HG03354 (cell line): ENCODE data around the gene MYO19.
"Not testable (repeated sequence)": the region's sequence is repeated elsewhere in the genome, so short reads cannot be mapped to it uniquely, and the experiment has no call there.

Experiments used
- ATAC-seq: cut with Tn5 transposase; IDR thresholded peaks from one replicate; pipeline ENCODE4 v1.9.1; 2021; ENCODE audit warnings: mild to moderate bottlenecking; ENCODE audit not compliant: unreplicated experiment, poor library complexity, severe bottlenecking

MYO19 gene

DNA sequence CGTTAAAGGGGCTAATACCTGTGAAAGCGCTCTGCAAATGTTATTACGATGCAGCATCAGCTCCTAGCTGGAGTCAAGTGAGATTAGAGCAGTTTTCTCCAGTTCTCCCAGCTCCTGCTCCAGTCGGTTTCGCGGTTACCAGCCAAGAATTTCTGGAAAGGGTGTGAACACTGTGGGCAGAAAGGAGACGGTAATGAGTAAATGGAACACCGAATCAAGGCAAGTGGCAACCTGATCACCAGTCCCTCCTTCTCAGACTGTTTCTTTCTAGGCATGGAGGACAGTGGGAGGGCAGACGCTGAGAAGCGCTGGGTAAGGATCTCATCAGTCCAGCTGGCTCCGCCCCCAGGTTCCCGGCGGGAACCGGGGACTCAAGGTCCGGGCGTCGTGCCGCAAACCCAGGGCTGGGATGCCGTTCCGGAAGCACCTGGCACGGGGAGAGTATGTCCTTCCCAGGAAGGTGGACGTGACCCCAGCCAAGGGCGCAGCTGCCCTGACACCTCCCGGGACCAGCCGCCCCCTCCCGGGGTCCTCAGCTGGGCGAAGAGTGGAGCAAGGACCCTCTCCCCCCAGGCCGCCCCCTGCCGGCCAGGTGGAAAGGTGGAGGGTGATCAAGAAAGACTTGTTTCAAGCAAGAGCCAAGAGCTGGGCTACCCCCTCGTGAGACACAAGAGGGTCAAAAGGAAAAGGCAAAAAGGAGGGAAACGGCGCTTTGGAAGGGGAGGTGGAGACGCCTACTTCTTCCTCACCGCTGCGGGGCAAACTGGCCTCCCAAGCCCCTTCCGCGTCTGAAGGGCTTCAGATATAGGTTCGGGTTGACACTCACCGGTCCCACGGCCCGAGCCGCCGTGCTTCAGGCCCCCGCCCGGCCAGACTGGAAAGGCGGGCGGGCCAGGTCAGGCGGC is 481 bp downstream of the MYO19 start:
- ATAC-seq: peak; percentile 38

DNA sequence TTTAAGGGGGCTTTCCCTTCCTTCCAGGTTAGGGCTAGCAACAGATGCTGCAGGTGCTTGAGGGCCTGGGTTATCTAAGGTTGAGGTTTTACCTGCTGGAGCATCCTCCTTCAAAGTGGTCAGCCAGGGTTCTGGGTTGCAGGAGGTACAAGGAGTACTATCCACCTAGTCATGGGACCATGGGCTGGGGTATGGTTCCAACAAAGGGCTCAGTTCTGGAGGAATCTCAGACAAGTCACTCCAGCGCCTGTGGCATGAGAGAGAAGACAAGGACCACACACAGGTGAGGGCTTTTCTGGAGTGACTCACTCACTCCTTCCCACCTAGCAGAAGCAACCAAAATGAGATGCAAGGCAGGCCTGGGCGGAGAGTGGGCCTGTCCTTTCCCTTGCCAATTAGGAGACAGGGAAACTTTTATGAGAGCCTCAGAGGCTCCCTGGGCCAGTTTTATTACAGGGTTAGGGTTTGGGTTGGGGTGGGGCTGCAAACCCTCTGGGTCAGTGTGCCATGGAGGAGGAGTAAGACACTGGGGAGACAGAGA is 2.2 kb downstream of the MYO19 start:
- ATAC-seq: no peak

DNA sequence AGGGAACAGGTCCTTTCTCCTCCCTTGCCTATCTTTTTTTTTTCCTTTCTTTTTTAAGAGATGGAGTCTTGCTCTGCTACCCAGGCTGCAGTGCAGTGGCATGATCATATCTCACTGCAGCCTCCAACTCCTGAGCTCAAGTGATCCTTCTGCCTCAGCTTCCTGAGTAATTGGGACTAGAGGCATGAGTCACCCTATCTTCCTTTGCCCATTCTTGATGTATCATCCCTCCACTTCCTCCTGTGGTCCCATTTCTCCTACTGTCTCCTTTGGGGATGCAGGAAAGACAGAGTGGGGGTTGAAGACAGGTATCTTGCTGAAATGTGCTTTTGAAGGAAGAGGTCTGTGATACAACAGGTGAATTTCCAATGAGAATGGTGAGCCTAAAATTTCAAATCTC is 5.5 kb downstream of the MYO19 start:
- ATAC-seq: no peak

DNA sequence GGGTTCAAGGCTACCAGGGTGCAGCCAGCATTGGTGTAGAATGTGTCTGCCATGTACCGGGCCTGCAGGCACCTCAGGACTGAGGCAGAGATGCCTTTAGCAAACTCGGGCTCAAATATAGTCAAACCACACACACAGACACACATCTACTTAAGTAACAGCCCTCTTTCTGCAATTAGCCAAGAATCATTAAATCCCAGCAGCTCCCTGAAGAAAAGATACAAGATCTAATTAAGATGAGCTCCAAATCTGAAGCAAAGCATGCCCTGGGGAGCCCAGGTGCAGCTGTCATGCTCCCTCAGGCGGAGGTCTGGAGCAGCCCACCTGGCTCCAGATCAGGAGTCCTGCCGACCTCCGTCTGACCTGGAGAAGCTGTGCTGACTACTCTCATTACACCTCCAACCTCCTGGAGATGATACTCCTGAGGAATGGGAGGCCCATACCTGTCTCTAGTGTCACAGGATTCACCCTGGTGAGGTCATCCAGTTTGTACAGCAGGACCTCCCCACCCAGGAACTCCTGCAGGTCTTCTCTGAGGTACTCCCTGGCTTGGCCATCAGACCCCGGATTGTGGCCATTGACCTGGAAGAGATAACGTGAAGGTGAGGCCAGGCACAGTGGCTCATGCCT is 6.9 kb downstream of the MYO19 start:
- no peak for ATAC-seq

DNA sequence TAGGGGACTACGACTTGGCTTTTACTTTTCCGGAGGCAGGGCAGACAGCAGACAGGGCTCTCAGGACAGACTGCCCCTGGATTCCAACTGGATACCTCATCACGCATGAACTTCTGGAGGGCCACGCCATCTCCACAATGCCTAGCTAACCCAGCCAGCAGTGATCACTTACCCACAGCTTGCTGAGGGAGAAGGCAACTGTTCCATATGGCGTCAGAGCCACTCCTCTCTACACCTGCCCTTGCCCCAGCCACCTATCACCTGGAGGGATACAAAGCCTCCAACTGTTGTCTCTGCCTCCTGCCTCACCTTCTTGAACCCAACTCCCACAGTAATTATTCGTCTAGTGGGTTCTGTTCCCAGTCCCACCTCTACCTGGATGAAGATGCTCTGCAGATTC is 8.8 kb downstream of the MYO19 start:
- ATAC-seq: no peak

DNA sequence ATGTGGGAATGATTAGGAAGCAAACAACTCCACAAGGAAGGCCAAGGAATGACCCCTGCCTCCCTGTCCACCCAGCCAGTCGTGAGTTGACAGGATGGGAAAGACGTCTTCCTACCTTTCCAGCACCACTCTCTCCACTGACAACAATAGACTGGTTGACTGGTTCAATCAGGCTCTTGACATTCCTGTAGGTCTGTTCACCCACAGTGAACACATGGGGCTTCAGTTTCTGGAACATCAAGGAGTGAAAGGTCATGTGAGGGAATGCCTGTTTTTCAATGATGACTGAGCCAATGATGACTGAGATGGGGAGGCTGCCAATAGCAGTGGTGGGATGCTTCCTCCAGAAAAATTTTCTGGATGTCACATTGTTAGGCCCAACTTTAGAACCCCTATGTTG is 9.6 kb downstream of the MYO19 start:
- ATAC-seq: no peak

DNA sequence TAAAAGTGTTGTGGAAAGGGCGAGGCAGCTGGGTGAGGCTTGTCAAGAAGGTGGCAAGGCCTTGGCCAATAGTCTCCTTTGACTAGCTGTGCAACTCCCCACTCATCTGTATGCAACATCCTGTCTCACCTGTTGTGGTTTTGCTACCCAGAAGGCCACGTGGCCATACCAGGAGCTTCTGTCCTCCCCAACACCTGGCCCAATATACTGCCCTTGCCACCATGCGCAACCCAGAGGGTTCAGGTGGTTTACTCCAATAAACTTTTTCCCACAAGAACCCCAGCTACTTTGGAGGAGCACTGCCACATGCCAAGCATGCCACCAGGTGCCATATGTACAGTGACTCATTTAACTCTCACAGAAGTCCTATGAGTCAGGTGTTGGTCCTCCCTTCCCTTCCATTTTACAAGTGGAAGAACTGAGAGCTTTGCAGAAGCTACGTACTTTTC is 10.2 kb downstream of the MYO19 start:
- no peak for ATAC-seq

DNA sequence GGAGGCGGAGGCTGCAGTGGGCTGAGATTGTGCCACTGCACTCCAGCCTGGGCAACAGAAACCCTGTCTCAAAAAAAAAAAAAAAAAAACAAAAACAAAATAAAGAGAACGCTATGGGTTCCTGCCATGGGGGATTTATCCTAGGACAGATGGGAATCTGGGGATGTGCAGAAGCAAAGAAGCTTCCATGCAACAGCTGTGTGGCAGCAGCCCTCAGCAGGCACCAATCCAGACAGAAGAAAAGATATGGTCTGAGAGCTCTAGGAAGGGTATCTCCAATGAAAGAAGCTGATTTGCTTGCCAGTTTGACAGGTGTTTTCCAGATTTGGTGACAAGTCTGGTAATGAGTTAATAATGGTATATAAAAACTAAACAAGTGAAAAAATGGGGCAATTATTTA is 11.6 kb downstream of the MYO19 start:
- ATAC-seq: no peak

DNA sequence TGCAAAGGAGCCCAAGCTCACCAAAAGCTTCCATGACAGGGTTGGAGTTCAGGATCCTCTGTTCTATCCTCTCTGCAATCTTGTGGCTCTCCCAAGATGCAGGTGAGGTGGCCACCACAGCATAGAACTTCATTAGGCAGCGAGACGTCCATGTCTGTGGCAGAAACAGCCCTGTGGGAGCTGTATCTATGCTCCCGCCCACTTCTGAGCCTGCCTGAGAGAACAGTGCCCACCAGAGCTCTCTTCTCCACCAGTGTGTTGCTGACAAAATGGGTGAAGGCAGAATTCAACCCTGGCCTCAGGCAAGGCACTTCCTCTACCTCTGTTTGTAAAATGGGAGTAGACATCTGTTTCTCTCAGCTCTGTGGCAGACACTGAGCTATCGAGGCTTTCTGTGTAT is 18.8 kb downstream of the MYO19 start:
- no peak for ATAC-seq

DNA sequence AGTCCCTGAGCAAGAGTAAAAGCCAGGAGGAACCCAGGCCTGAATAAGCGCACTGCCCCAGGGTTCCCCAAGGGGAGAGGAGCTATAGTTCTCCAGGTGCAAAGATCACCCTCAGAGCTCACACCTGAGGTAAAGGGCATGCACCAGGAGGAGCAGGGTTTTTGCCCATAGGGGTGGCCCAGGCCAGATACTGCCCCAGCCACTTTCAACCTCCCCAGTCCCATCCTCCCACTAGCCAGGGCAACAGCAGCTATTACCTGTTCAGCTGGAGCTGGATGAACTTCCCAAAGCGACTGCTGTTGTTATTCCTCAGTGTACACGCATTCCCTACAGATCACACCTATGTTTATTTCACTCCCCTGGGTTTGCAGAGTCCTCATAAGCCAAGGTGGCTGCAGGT is 19.8 kb downstream of the MYO19 start:
- no peak for ATAC-seq

DNA sequence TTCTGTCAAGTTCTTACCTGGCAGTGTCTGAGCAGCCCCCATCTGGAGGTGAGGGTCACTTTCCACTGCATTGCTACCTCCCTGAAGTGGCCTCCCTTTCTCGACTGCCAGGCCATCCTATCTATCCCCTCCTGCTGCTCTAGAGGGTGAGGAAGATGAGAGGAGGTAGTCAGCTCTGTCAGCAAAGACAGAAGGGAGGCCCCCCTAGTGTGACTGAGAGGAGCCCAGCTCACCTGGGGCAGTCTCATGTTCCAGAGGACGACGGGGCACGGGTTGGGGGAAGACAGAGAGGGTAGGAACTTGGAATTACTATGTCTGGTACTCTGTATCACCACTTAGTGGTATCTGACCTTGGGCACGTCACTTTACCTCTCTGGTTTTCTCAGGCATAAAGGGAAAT is 22.0 kb downstream of the MYO19 start:
- ATAC-seq: no peak

DNA sequence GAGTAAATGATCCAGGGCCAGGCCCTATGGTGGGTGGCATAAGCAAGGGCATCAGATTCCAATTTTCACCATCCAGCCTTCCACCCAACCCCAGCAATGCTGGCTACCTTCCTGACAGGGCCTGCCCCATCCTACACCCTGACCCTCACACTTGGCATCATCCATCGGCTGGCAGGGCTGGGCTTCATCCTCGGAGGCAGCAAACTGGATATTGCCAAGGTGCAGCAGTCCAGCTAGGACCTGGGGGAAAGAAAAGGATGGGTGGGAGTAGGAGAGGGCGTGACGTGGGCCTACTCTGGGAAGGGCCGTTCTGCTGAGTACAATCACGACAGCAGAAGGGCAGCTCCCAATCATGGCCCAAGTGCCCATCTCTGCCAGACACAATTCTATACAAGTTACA is 23.5 kb downstream of the MYO19 start:
- no peak for ATAC-seq

DNA sequence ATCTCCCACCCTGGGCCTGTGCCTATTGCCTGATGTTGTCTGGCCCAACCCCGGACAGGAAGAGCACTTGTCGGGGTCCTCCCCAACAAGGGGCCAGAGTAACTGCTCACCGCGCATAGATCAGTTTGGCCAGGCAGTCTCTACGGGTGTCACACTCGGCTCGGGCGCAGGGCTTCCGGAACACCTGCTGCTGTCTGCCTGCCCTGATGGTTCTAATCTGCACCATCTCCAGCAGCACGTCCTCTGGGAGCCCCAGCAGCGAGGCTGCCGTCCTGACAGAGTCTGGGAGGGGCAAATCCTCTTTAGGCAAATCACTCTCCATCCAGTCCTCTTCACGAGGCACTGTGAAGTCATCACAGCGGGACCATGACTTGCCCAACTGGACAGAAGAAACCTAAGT is 24.0 kb downstream of the MYO19 start:
- ATAC-seq: no peak

DNA sequence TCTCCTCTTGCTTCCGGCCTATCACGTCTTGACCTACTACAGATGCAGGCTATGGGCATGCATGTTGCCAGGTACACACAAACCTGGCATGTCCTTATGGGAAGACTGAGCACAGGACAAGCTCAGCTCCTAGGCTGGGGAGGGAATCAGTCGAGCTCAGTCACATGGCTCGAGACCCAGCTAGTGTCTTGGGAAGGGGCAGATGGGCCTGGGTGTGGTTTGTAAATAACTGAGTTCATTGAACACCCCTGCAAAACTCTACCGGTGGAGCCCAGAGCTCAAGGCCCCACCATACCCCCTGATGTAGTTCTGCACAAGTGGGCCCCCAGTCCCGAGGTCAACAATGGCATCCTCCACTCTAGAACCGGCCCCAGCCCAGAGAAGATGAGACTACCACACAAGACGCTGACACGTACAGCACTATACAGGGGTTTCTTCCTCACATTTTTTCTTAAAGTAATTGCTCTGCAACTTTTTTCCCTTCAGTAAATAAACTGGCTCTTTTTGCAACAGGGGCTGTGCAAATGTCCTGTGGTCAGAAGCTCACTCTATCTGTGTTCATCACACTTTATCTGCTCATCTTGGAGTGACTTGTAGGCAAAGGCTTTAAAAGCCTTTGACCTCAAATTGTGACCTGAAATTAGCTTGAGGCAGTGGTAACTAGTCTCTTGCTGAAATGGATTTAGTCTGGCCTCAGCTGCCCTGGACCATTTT is 25.2 kb downstream of the MYO19 start:
- ATAC-seq: no peak

DNA sequence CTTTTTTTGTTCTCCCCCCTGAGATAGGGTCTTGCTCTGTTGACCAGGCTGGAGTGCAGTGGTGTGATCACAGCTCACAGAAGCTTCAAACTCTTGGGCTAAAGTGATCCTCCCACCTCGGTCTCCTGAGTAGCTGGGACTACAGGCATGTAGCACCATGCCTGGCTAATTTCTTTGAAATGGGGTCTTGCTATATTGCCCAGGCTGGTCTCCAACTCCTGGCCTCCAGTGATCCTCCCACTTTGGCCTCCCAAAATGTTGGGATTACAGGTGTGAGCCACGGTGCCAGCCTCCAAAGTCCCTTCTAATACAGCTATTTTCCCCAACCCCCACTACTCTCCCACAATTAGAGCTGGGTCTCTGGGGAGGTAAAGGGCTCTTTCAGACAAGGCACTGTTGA is 26.2 kb downstream of the MYO19 start:
- ATAC-seq: not testable (repeated sequence)

DNA sequence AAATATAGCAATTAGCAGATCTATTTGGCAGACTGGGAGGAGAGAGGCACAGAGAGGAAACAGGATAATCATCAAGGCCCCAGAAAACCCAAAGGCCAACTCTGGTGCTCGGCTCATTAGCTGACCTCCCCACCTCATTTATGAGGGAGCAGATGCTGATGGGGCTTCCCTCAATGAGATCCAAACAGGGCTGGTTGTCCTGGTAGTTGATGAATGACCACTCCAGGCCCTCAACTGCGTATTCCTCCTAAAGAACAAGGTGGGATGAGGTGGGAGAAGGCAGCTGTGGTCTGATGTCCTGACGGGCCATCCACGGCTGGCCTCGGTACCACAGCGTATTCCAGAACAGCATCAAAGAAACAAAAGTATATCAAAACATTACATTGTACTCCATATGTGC is 27.4 kb downstream of the MYO19 start:
- no peak for ATAC-seq

DNA sequence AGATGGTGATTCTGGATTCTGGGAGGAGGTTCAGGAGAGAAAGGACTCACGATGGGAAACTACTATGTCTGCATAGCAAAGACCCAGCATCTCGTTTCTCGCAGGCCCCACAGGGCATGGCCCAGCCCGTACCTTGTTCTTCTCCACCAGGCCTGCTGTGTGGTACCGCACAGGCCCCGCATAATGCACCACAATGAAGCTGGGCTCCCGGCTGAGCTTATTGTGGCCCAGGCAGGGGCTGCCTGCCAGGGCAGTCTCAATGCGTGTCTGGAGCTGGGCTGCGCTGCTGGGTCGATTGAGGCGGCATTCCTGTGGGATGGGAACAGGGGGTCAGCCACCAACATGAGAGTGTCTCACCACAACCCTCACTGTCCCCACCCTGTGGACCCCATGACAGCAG is 27.8 kb downstream of the MYO19 start:
- ATAC-seq: no peak

DNA sequence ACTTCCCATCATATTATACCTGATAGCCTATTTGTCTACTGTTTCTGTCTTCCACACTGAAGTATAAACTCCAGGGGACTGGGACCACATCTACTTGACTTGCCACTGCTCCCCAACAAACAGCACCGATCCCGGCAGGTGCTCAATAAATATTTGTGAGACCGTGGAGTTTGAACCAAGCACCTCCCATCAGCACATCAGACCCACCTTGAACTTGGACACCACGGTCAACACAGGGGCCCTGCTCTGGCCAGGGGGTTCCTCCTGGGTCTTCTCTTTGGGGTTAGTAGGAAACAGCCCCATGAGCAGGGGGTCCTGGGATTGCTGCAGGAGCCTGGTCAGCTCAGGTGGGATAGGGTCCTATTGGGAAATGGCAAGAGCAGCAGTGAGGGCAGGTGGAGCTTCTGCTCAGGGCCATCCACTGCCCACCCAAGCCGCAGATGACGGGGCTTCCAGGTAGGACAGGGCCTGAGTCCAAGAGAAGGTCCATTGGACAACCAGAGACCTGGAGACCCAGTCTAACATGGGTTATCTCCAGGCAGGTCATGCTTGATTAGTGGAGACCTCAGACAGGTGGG is 28.3 kb downstream of the MYO19 start:
- no peak for ATAC-seq

DNA sequence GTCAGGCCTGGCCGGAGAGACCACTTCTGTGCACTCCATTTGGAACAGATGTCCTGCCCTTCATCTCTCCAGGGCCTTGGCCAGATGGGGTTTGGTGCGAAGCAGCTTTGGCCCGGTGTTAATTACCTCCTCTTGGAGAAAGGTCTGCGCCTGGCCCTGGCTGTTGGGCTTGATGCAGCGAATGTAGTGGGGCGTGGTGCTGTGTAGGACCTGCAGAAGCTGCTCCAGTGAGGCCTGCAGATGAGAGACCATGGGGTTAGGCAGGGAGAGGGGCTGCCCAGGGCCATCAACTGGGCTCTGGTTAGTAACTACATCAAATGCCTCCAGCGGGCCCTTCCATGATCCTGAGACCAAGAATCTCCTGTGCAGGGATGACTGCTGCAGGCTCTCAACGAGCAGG is 29.5 kb downstream of the MYO19 start:
- ATAC-seq: no peak

DNA sequence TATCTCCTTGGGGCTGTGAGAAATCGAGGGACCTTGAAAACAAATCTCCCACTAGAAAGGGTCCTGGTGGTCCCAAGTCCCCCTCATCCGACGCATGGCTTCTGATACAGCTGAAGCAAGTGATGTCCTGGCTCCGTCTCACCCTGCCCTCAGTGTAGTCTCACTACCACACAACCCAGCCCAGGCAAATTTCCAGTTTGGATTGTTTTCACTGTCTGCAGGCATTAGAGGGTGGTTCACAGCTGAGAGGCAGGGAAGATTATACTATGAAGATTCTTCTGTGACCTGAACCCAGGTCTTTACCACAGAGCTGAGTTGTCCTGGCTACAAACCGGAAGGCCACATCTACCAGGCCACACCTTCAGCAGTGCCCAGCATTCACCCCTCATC is 30.5 kb downstream of the MYO19 start:
- no peak for ATAC-seq
